ENCODE data around the gene RAD9B. TPM values are rescaled to one million over a fixed set of nuclear protein-coding genes. Genes with fewer than 3 reads are reported as not detected.

RAD9B gene
- total and polyA plus RNA-seq, 2 experiments from 2014 or later = 0.19 to 0.97 TPM

DNA sequence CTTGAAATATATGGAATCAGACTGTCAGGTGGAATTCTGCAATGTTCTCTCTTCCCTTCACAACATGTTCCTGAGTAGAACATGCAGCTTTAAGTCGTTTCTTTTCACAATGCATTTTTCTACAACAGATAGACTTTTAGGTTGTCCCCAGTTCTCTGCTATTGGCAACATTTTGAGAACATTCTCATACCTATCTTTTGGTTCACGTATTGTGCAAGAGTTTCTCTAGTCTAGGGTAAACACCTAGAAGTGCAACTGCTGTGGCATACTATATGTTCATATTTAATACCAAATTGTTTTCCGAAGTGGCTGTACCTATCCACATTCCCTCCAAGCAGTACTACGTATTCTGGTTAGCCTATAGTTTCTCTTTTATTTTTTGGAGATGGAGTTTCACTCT, 48.9 kb downstream of the RAD9B start:
- peaks cover 26% of the 10 kb centered on the region for H4K20me1 ChIP-seq (ENCODE audit: insufficient read depth)
- peaks cover 35% of the 10 kb centered on the region for H3K4me1 ChIP-seq (ENCODE audit: insufficient read depth)
- TF ChIP-seq EZH2 (IDR thresholded peaks at IDR 0.05; ENCODE audit: insufficient read depth, poor library complexity, severe bottlenecking) (no peak), EZH2phosphoT487 (IDR thresholded peaks at IDR 0.05; ENCODE audit: insufficient read depth, low read depth) (no peak)
- no peaks in the 10 kb centered on the region; the same call in 1 of the 2 replicates for H3K36me3 ChIP-seq (ENCODE audit: low read depth)
- 88 to 94% methylated on average over 4 of the region's 4 CpGs for WGBS, 2 experiments (ENCODE audit: low coverage in 1 of 2, low lambda C conversion rate in 2 of 2, missing lambda C conversion rate in 2 of 2)
- H3K9ac ChIP-seq = no peak overlapping the region
- H3F3A ChIP-seq (ENCODE audit: insufficient read depth) = peaks cover 32% of the 10 kb centered on the region
- peaks cover 38% of the 10 kb centered on the region for H3K79me2 ChIP-seq (ENCODE audit: insufficient read depth)
- no peak overlapping the region for H3K27ac ChIP-seq
- no peaks in the 10 kb centered on the region for H3K9me2 ChIP-seq (ENCODE audit: insufficient read depth)
- no peaks in the 10 kb centered on the region for H3K27me3 ChIP-seq (replicated peaks; ENCODE audit: insufficient read depth)
- H3K9me3 ChIP-seq (ENCODE audit: low read depth) = no peaks in the 10 kb centered on the region
- in situ Hi-C loops (cut with MboI) = no loop called here
- no peak overlapping the region for H3K4me3 ChIP-seq
- no peak overlapping the region for H2AFZ ChIP-seq
- DNase-seq = no peak
- H3K4me2 ChIP-seq (ENCODE audit: unreplicated experiment) = no peak overlapping the region

Small RNA genes within 50 kb of the gene (small RNA-seq; reads per million reads assigned to genes)
- not detected for gene RF00278 (ENCODE audit: low read depth, low replicate concordance)

Other genes starting within 250 kb of the RAD9B start
- gene ATP2A2, start 221.1 kb upstream of the RAD9B start, total RNA-seq (2014; rRNA removed; shearing (Covaris generic)) = 142 and 148 TPM in 2 replicates
- gene ATP2A2, start 221.1 kb upstream of the RAD9B start, polyA plus RNA-seq (2016; fragmentation: Nextera tagmentation; extraction: Ambion mirVana) = 28.7 and 29.5 TPM in 2 replicates
- gene ANAPC7, start 98.6 kb upstream of the RAD9B start, total RNA-seq (2014; rRNA removed; shearing (Covaris generic)) = 46.5 and 50.2 TPM in 2 replicates
- gene ANAPC7, start 98.6 kb upstream of the RAD9B start, polyA plus RNA-seq (2016; fragmentation: Nextera tagmentation; extraction: Ambion mirVana) = 35.5 and 38.7 TPM in 2 replicates
- 552 and 686 TPM in 2 replicates for gene ARPC3, start 52.0 kb upstream of the RAD9B start, total RNA-seq (2014; rRNA removed; shearing (Covaris generic))
- 503 and 511 TPM in 2 replicates for gene ARPC3, start 52.0 kb upstream of the RAD9B start, polyA plus RNA-seq (2016; fragmentation: Nextera tagmentation; extraction: Ambion mirVana)
- 18.4 and 33.4 TPM in 2 replicates for gene GPN3, start 34.1 kb upstream of the RAD9B start, total RNA-seq (2014; rRNA removed; shearing (Covaris generic))
- 43.5 and 47.4 TPM in 2 replicates for gene GPN3, start 34.1 kb upstream of the RAD9B start, polyA plus RNA-seq (2016; fragmentation: Nextera tagmentation; extraction: Ambion mirVana)
- 11.5 and 18.1 TPM in 2 replicates for gene FAM216A, start 33.5 kb upstream of the RAD9B start, total RNA-seq (2014; rRNA removed; shearing (Covaris generic))
- 25.2 and 25.8 TPM in 2 replicates for gene FAM216A, start 33.5 kb upstream of the RAD9B start, polyA plus RNA-seq (2016; fragmentation: Nextera tagmentation; extraction: Ambion mirVana)
- 61.2 and 72.3 TPM in 2 replicates for gene VPS29, start 220 bp upstream of the RAD9B start, total RNA-seq (2014; rRNA removed; shearing (Covaris generic))
- gene VPS29, start 220 bp upstream of the RAD9B start, polyA plus RNA-seq (2016; fragmentation: Nextera tagmentation; extraction: Ambion mirVana) = 202 and 206 TPM in 2 replicates
- gene PPTC7, start 81.0 kb downstream of the RAD9B start, total RNA-seq (2014; rRNA removed; shearing (Covaris generic)) = 3.2 and 3.4 TPM in 2 replicates
- gene PPTC7, start 81.0 kb downstream of the RAD9B start, polyA plus RNA-seq (2016; fragmentation: Nextera tagmentation; extraction: Ambion mirVana) = 2.2 and 2.4 TPM in 2 replicates
- gene TCTN1, start 111.8 kb downstream of the RAD9B start, total RNA-seq (2014; rRNA removed; shearing (Covaris generic)) = 34.4 and 44.3 TPM in 2 replicates
- 58.1 and 65.2 TPM in 2 replicates for gene TCTN1, start 111.8 kb downstream of the RAD9B start, polyA plus RNA-seq (2016; fragmentation: Nextera tagmentation; extraction: Ambion mirVana)
- gene HVCN1, start 186.8 kb downstream of the RAD9B start, total RNA-seq (2014; rRNA removed; shearing (Covaris generic)) = 4.1 and 7.6 TPM in 2 replicates
- 3.0 and 3.1 TPM in 2 replicates for gene HVCN1, start 186.8 kb downstream of the RAD9B start, polyA plus RNA-seq (2016; fragmentation: Nextera tagmentation; extraction: Ambion mirVana)
- 110 and 116 TPM in 2 replicates for gene PPP1CC, start 240.6 kb downstream of the RAD9B start, total RNA-seq (2014; rRNA removed; shearing (Covaris generic))
- gene PPP1CC, start 240.6 kb downstream of the RAD9B start, polyA plus RNA-seq (2016; fragmentation: Nextera tagmentation; extraction: Ambion mirVana) = 37.4 and 41.8 TPM in 2 replicates